HEK293 (cell line): ENCODE results near the gene CBX8.

Experiments used
- CTCF ChIA-PET: fragments of 350-600 bp; formaldehyde crosslinking; extraction: SDS; loops from one replicate; lab custom pipeline; 2021; ENCODE audit warnings: antibody characterized with exemption; lab: Yijun Ruan, JAX
- POLR2A ChIA-PET: fragments of 300-600 bp; formaldehyde crosslinking; extraction: SDS; loops from one replicate; lab custom pipeline; 2020; ENCODE audit warnings: antibody characterized with exemption, inconsistent platforms; lab: Yijun Ruan, JAX
- H3K27ac ChIP-seq: fragments of 200-500 bp; sonication (Bioruptor generic); 2 replicates; pipeline ENCODE4 v1.5.1; 2014; ENCODE audit warnings: low read depth, low read length, control low read depth, inconsistent platforms; ENCODE audit errors: extremely low read depth
- H3K36me3 ChIP-seq, 2 experiments: fragments of 200-500 bp in 1 of 2; sonication (Bioruptor generic) in 1 of 2; 1 replicate in 1 of 2; 2 replicates in 1 of 2; pipeline ENCODE4 v1.5.1; 2014 to 2017; ENCODE audit warnings: inconsistent platforms in 2 of 2, low read length in 2 of 2; ENCODE audit not compliant: control insufficient read depth in 2 of 2, insufficient read depth in 1 of 2
- H3K4me1 ChIP-seq: fragments of 200-500 bp; sonication (Bioruptor generic); 2 replicates; pipeline ENCODE4 v1.5.1; 2014; ENCODE audit warnings: mild to moderate bottlenecking, low read length, inconsistent platforms; ENCODE audit not compliant: control insufficient read depth, insufficient read depth
- H3K4me3 ChIP-seq: 2 replicates; pipeline ENCODE4 v1.5.1; 2011; ENCODE audit warnings: low read depth, mild to moderate bottlenecking, control low read depth, low read length, moderate library complexity
- H3K9me3 ChIP-seq: fragments of 200-500 bp; sonication (Bioruptor generic); 2 replicates; pipeline ENCODE4 v1.5.1; 2014; ENCODE audit warnings: low read depth, low read length, inconsistent platforms; ENCODE audit not compliant: control insufficient read depth, insufficient read depth
- BCL11A ChIP-seq: fragments of 450-650 bp; formaldehyde crosslinking; IDR thresholded peaks from 2 replicates; pipeline ENCODE4 v1.5.1; 2016; ENCODE audit warnings: low read depth, missing biosample characterization, missing genetic modification characterization
- GFI1B ChIP-seq: fragments of 450-650 bp; formaldehyde crosslinking; IDR thresholded peaks from 2 replicates; pipeline ENCODE4 v1.5.1; 2016; ENCODE audit warnings: missing biosample characterization, missing genetic modification characterization
- MYNN ChIP-seq: fragments of 450-650 bp; formaldehyde crosslinking; IDR thresholded peaks from 2 replicates; pipeline ENCODE4 v1.5.1; 2016; ENCODE audit warnings: missing biosample characterization, missing genetic modification characterization, borderline replicate concordance
- PATZ1 ChIP-seq: fragments of 450-650 bp; formaldehyde crosslinking; IDR thresholded peaks from 2 replicates; pipeline ENCODE4 v1.5.1; 2016; ENCODE audit warnings: missing biosample characterization, missing genetic modification characterization
- REST ChIP-seq: fragments of 450-650 bp; formaldehyde crosslinking; IDR thresholded peaks from 2 replicates; pipeline ENCODE4 v1.5.1; 2016; ENCODE audit warnings: missing biosample characterization, missing genetic modification characterization
- SALL2 ChIP-seq: fragments of 450-650 bp; formaldehyde crosslinking; IDR thresholded peaks from 2 replicates; pipeline ENCODE4 v1.5.0; 2017; ENCODE audit warnings: missing biosample characterization, mild to moderate bottlenecking, missing genetic modification characterization, borderline replicate concordance
- TCF7L2 ChIP-seq: IDR thresholded peaks from 2 replicates; pipeline ENCODE4 v1.6.1; 2011; ENCODE audit warnings: low read depth, mild to moderate bottlenecking, inconsistent platforms, low read length, moderate library complexity, borderline replicate concordance
- TRIM28 ChIP-seq: IDR thresholded peaks from 2 replicates; pipeline ENCODE4 v1.6.1; 2011; ENCODE audit warnings: low read length, control low read depth, borderline replicate concordance
- ZBTB21 ChIP-seq: fragments of 450-650 bp; formaldehyde crosslinking; IDR thresholded peaks from 2 replicates; pipeline ENCODE4 v1.5.1; 2017; ENCODE audit warnings: missing biosample characterization, missing genetic modification characterization
- ZBTB26 ChIP-seq: fragments of 450-650 bp; formaldehyde crosslinking; optimal IDR thresholded peaks from 2 replicates; pipeline ENCODE3; 2016; ENCODE audit warnings: missing biosample characterization, mild to moderate bottlenecking, missing genetic modification characterization
- ZBTB6 ChIP-seq: fragments of 450-650 bp; formaldehyde crosslinking; IDR thresholded peaks from 2 replicates; pipeline ENCODE4 v1.5.1; 2017; ENCODE audit warnings: missing biosample characterization, missing genetic modification characterization
- ZNF114 ChIP-seq: fragments of 450-650 bp; formaldehyde crosslinking; IDR thresholded peaks from 2 replicates; pipeline ENCODE4 v1.5.0; 2017; ENCODE audit warnings: missing biosample characterization, missing genetic modification characterization
- ZNF184 ChIP-seq: fragments of 450-650 bp; IDR thresholded peaks from 2 replicates; pipeline ENCODE4 v1.5.1; 2018; ENCODE audit warnings: missing biosample characterization, mild to moderate bottlenecking, missing genetic modification characterization
- ZNF302 ChIP-seq: fragments of 450-650 bp; formaldehyde crosslinking; IDR thresholded peaks from 2 replicates; pipeline ENCODE4 v1.5.1; 2016; ENCODE audit warnings: missing biosample characterization, missing genetic modification characterization, low read depth
- ZNF433 ChIP-seq: fragments of 450-650 bp; formaldehyde crosslinking; IDR thresholded peaks from 2 replicates; pipeline ENCODE4 v1.5.1; 2016; ENCODE audit warnings: missing biosample characterization, missing genetic modification characterization, low read depth
- ZNF521 ChIP-seq: fragments of 450-650 bp; formaldehyde crosslinking; IDR thresholded peaks from 2 replicates; pipeline ENCODE4 v1.5.1; 2017; ENCODE audit warnings: missing biosample characterization, mild to moderate bottlenecking, missing genetic modification characterization
- ZNF530 ChIP-seq: fragments of 450-650 bp; formaldehyde crosslinking; IDR thresholded peaks from 2 replicates; pipeline ENCODE4 v1.5.1; 2016; ENCODE audit warnings: low read depth, missing biosample characterization, missing genetic modification characterization
- ZNF560 ChIP-seq: fragments of 450-650 bp; formaldehyde crosslinking; IDR thresholded peaks from 2 replicates; pipeline ENCODE4 v1.5.1; 2017; ENCODE audit warnings: missing biosample characterization, missing genetic modification characterization, borderline replicate concordance
- ZNF600 ChIP-seq: fragments of 450-650 bp; formaldehyde crosslinking; IDR thresholded peaks from 2 replicates; pipeline ENCODE4 v1.5.1; 2016; ENCODE audit warnings: missing biosample characterization, missing genetic modification characterization
- ZNF658 ChIP-seq: fragments of 450-650 bp; formaldehyde crosslinking; IDR thresholded peaks from 2 replicates; pipeline ENCODE4; 2016; ENCODE audit warnings: missing biosample characterization, missing genetic modification characterization
- ZNF660 ChIP-seq: fragments of 450-650 bp; IDR thresholded peaks from 2 replicates; pipeline ENCODE4 v1.5.1; 2018; ENCODE audit warnings: missing biosample characterization, mild to moderate bottlenecking, missing genetic modification characterization
- ZNF707 ChIP-seq: fragments of 450-650 bp; formaldehyde crosslinking; IDR thresholded peaks from 2 replicates; pipeline ENCODE4 v1.5.1; 2016; ENCODE audit warnings: missing biosample characterization, missing genetic modification characterization
- TF ChIP-seq, protein P1 (sequence below): sonication (generic); formaldehyde crosslinking; IDR thresholded peaks from 2 replicates; pipeline ENCODE4 v1.8.1; 2022; ENCODE audit warnings: mild to moderate bottlenecking, moderate library complexity, missing genetic modification reagents

Gene CBX8

DNA sequence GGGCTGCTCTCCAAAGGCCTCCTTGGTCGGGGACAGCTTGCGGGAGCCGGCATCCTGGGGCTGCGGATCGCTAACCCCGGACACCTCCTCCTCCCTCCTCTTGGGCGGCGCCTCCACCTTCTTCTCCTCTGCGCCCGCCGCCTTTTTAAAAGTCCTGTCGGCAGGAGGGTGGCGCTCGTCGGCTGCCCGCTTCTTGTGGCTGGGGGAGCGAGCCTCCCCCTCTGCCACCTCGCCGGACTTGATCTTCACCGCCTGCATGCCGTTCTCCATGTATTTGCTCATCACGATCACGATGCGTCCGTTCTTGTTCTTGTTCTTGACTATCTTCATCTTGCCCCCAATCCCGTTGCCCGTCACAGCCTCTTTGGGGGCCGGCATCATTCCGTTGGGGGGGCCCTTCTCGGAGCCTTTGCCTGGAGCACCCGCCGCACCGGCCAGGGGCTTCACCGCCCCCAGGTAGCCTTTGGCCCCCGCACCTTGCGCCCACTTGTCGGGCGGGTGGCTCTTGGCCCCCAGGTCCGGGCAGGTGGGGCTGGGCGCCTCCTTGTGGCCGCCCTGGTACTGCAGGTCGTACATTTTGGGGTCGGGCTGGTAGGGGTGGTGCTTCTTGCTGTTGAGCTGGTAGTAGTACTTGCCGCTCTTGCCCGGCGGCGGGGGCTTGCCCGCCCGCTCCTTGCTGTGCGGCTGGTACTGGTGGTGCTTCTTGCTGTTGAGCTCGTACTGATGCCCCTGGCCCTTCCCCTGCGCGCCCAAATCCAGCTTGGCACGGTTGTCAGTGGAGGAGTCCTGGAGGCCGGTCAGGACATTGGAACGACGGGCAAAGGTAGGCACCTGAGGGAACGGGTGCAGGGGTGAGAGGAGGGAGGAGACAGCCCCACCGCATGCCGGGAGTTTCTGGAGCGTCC, 37.9 kb upstream of the CBX8 start (continued):
- TF ChIP-seq REST (tag by site-specific recombination) (no peak), ZBTB26 (no peak), TCF7L2 (no peak), ZNF114 (tag by site-specific recombination) (no peak), ZNF560 (tag by site-specific recombination) (no peak), ZNF433 (tag by site-specific recombination) (no peak), BCL11A (tag by site-specific recombination) (no peak), MYNN (tag by site-specific recombination) (no peak), ZBTB21 (no peak), PATZ1 (tag by site-specific recombination) (peak; percentile 85), ZNF660 (no peak), ZNF530 (tag by site-specific recombination) (peak; percentile 59; the same call in 1 of the 2 replicates), TRIM28 (no peak)

GRCh38 chr17:79833744-79834564, 37.1 kb upstream of the CBX8 start:
- ChIA-PET POLR2A (interaction anchor here (3.5 kb wide), 1 partner anchor 23 kb away, joined by 23 read pairs; no protein-coding TSS in a partner anchor), CTCF (interaction anchor here (0.6 to 2.0 kb wide), 13 partner anchors 8 to 90 kb away, joined by 3 to 15 read pairs (median 3); partner anchors contain the start of gene CBX8)
- Histone ChIP-seq H3K4me1 (peaks cover 21% of the 10 kb centered on the region), H3K9me3 (no peaks in the 10 kb centered on the region), H3K4me3 (no peak overlapping the region), H3K36me3 (peaks cover 0 to 41% of the 10 kb centered on the region in 2 experiments; a peak in 1 of 3 replicates), H3K27ac (no peak overlapping the region)
- TF ChIP-seq ZNF302 (tag by site-specific recombination): no peak
- no peak for TF ChIP-seq SALL2 (tag by site-specific recombination)
- TF ChIP-seq ZNF658 (tag by site-specific recombination): no peak
- TF ChIP-seq, protein P1, sequence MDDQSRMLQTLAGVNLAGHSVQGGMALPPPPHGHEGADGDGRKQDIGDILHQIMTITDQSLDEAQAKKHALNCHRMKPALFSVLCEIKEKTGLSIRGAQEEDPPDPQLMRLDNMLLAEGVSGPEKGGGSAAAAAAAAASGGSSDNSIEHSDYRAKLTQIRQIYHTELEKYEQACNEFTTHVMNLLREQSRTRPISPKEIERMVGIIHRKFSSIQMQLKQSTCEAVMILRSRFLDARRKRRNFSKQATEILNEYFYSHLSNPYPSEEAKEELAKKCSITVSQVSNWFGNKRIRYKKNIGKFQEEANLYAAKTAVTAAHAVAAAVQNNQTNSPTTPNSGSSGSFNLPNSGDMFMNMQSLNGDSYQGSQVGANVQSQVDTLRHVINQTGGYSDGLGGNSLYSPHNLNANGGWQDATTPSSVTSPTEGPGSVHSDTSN: no peak
- TF ChIP-seq ZBTB6 (tag by site-specific recombination): no peak
- TF ChIP-seq ZNF600 (tag by site-specific recombination): no peak
- TF ChIP-seq ZNF184: no peak
- TF ChIP-seq PATZ1 (tag by site-specific recombination): no peak
- no peak for TF ChIP-seq GFI1B (tag by site-specific recombination)
- no peak for TF ChIP-seq MYNN (tag by site-specific recombination)
- TF ChIP-seq ZNF521: no peak
- no peak for TF ChIP-seq ZNF707 (tag by site-specific recombination)
